ENCODE measurements around the gene RAB30. TPM values are rescaled to one million over a fixed set of nuclear protein-coding genes. Genes with fewer than 3 reads are reported as not detected.

The RAB30 gene
- total and polyA plus RNA-seq, 9 donors = 6.8 to 30.4 (median 22.7) TPM

DNA sequence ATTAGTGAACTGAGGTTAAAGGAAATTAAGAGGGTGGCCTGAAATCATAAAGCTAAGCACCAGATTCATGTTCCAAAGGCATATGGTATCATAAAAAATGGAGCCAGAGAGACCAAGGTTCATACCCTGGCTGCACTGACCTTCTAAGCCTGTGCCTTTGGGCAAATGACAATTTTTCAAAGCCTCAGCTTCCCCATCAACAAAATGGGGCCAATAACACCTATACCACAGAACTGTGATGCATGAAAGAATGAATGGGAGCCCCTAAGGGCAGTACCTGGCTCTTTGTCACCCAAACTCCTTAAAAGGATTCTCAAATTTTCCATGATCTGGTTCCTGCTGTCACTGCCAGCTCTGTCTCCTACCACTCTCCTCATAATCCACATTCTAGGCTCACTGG is 72.5 kb downstream of the RAB30 start:
- no peak overlapping the region for H3K4me3 ChIP-seq
- no peaks in the 10 kb centered on the region for H3K36me3 ChIP-seq
- no peak for DNase-seq
- intact Hi-C loops (cut with DNase I) = no loop called here
- H3K4me1 ChIP-seq (ENCODE audit: insufficient read depth) = peaks cover 7% of the 10 kb centered on the region
- TF ChIP-seq EP300 (IDR thresholded peaks at IDR 0.05) (no peak), POLR2A (IDR thresholded peaks at IDR 0.05) (no peak)
- TF ChIP-seq, protein P1, sequence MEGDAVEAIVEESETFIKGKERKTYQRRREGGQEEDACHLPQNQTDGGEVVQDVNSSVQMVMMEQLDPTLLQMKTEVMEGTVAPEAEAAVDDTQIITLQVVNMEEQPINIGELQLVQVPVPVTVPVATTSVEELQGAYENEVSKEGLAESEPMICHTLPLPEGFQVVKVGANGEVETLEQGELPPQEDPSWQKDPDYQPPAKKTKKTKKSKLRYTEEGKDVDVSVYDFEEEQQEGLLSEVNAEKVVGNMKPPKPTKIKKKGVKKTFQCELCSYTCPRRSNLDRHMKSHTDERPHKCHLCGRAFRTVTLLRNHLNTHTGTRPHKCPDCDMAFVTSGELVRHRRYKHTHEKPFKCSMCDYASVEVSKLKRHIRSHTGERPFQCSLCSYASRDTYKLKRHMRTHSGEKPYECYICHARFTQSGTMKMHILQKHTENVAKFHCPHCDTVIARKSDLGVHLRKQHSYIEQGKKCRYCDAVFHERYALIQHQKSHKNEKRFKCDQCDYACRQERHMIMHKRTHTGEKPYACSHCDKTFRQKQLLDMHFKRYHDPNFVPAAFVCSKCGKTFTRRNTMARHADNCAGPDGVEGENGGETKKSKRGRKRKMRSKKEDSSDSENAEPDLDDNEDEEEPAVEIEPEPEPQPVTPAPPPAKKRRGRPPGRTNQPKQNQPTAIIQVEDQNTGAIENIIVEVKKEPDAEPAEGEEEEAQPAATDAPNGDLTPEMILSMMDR (IDR thresholded peaks at IDR 0.05) = no peak
- H3K9me3 ChIP-seq = no peaks in the 10 kb centered on the region
- no peak overlapping the region for H3K27ac ChIP-seq
- no peaks in the 10 kb centered on the region for H3K27me3 ChIP-seq

DNA sequence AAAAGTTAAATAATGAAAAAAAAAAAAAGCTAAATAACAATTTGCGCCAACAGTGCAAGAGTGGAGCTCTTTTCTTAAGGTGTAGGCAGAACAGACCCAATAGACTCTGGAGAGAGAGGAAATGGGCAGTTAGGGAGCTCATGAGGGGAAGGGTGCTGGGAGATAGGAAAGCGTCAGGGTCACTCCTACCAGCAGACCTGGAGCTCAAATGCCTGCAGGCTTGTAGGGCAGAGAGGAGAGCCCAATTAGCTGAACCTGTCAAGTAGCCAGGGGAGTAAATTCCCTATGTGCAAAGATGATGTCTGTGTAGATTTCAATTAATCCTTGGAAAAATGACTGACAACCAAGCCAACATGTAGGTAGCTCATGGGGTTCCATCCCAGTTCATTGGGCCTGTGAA is 73.0 kb downstream of the RAB30 start:
- WGBS, 3 donors = 93 to 96% (median 95%) methylated on average over 2 of the region's 2 CpGs
- H3K4me1 ChIP-seq (ENCODE audit: insufficient read depth) = peaks cover 7% of the 10 kb centered on the region
- H3K27me3 ChIP-seq = no peaks in the 10 kb centered on the region
- intact Hi-C loops (cut with DNase I) = no loop called here
- no peak overlapping the region for H3K4me3 ChIP-seq
- DNase-seq = no peak
- no peaks in the 10 kb centered on the region for H3K36me3 ChIP-seq
- TF ChIP-seq POLR2A (IDR thresholded peaks at IDR 0.05) (no peak), EP300 (IDR thresholded peaks at IDR 0.05) (no peak)
- TF ChIP-seq, protein P1 (IDR thresholded peaks at IDR 0.05) = no peak
- H3K9me3 ChIP-seq = no peaks in the 10 kb centered on the region
- H3K27ac ChIP-seq = no peak overlapping the region

DNA sequence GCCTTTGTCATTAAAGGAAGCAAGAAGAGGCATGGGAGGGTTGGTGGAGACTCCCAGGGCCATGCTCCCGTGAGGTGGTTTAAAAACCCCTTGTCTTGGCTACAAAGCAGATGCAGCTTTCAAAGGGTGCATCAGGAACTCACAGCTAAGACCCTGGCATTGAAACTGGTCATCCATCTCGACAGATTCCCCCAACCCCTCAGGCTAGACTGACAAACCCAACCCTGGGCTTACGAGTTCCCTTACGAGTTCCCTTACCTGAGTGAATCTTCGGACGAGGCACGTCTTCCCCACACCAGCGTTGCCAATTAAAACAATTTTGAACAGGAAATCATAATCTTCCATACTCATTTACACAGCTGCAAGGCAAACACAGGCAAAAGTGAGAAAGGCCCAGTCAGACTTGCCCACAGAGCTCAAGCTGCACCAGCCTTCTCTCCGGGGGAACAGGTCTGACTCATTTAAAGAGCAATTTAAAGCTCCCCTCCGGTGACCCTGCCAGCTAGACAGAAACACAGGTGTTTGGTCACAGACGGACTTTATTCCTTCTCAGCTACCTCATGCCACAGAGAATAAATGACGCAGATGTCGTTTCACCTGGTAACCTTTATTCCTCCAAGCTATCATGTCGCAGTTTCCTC is 74.6 kb downstream of the RAB30 start:
- intact Hi-C loops (cut with DNase I) = no loop called here

DNA sequence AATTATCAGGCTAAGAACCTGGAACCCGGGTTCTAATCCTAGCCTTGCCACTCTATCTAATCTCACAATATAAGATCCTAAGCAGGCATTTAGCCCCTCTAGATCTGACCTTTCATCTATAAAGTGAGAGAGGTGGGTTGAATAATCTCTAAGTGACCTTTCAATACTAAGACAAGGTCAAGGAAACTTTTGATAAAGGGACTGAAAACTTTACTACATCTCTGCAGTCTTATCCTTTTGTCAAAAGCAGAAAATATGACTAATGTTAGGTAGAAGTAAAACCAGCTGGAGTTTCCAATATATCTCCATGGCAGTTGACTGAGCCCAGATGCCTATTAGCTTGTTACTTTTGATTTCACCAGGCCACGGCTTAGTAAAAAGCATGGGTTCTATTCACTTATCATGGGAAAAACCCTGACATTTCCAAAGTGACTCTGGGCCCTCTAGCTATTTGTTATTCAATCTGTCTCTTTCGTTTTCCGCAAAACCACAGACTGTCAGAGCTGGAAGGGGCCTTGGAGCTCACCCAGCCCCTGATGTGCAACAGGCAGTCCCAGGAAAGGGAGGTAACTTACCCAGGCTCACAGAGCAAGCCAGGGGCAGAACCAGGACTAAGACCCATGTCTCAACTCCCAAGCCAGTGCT is 75.8 kb downstream of the RAB30 start:
- H3K4me3 ChIP-seq = no peak overlapping the region
- no peaks in the 10 kb centered on the region for H3K27me3 ChIP-seq
- no peaks in the 10 kb centered on the region for H3K36me3 ChIP-seq
- H3K9me3 ChIP-seq = no peaks in the 10 kb centered on the region
- 30 to 38% (median 35%) methylated on average over 4 of the region's 4 CpGs for WGBS, 3 donors
- peak overlapping the region in 1 of 2 donors; percentile 39 for H3K27ac ChIP-seq
- TF ChIP-seq, protein P1 (IDR thresholded peaks at IDR 0.05) = no peak
- intact Hi-C loops (cut with DNase I) = no loop called here
- H3K4me1 ChIP-seq (ENCODE audit: insufficient read depth) = peaks cover 9% of the 10 kb centered on the region
- DNase-seq = no peak

More for the DNA sequence above, 74.6 kb downstream of the RAB30 start:
- H3K27me3 ChIP-seq = no peaks in the 10 kb centered on the region
- WGBS, 3 donors = 92 to 96% (median 95%) methylated on average over 14 of the region's 14 CpGs
- no peak overlapping the region for H3K27ac ChIP-seq
- peaks cover 8% of the 10 kb centered on the region for H3K4me1 ChIP-seq (ENCODE audit: insufficient read depth)
- no peaks in the 10 kb centered on the region for H3K36me3 ChIP-seq
- H3K9me3 ChIP-seq = no peaks in the 10 kb centered on the region
- no peak overlapping the region for H3K4me3 ChIP-seq
- DNase-seq = no peak
- TF ChIP-seq EP300 (IDR thresholded peaks at IDR 0.05) (no peak), POLR2A (IDR thresholded peaks at IDR 0.05) (no peak)
- TF ChIP-seq, protein P1 (IDR thresholded peaks at IDR 0.05) = no peak
